22Rv1 (cell line): ENCODE data around the gene CCDC106.

Source experiments
- ZFX ChIP-seq: fragments of 450-650 bp; IDR thresholded peaks from 2 replicates; pipeline ENCODE4 v1.6.1; 2017; ENCODE audit warnings: antibody characterized with exemption, borderline replicate concordance
- TF ChIP-seq, protein P1 (sequence below): fragments of 450-650 bp; IDR thresholded peaks from 2 replicates; pipeline ENCODE4 v1.5.1; 2017; ENCODE audit warnings: mild to moderate bottlenecking

DNA sequence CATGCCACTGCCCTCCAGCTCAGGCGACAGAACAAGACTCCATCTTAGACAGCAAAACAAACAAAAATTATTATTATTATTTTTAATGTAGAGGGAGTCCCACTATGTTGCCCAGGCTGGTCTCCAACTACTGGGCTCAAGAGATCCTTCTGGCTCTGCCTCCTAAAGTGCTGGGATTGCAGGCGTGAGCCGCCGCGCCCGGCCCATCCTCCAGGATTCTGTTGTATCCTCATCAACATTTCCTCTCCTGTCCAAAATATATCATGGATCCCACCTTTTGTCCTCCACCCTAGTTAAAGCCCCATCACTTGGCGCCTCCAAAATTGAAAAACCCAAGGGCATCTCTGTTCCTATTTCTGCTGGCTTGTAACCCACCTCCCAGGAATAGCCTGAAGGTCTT is 24.9 kb upstream of the CCDC106 start:
- TF ChIP-seq, protein P1, sequence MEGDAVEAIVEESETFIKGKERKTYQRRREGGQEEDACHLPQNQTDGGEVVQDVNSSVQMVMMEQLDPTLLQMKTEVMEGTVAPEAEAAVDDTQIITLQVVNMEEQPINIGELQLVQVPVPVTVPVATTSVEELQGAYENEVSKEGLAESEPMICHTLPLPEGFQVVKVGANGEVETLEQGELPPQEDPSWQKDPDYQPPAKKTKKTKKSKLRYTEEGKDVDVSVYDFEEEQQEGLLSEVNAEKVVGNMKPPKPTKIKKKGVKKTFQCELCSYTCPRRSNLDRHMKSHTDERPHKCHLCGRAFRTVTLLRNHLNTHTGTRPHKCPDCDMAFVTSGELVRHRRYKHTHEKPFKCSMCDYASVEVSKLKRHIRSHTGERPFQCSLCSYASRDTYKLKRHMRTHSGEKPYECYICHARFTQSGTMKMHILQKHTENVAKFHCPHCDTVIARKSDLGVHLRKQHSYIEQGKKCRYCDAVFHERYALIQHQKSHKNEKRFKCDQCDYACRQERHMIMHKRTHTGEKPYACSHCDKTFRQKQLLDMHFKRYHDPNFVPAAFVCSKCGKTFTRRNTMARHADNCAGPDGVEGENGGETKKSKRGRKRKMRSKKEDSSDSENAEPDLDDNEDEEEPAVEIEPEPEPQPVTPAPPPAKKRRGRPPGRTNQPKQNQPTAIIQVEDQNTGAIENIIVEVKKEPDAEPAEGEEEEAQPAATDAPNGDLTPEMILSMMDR: no peak
- TF ChIP-seq ZFX: no peak
